GM19099 (cell line): ENCODE data around the gene FNDC3B.

Source experiments
- POLR2A ChIP-seq: IDR thresholded peaks from 3 replicates; pipeline ENCODE4 v1.6.1; 2011; ENCODE audit warnings: low read depth; ENCODE audit not compliant: insufficient read length; ENCODE audit errors: extremely low read depth

Gene FNDC3B

DNA sequence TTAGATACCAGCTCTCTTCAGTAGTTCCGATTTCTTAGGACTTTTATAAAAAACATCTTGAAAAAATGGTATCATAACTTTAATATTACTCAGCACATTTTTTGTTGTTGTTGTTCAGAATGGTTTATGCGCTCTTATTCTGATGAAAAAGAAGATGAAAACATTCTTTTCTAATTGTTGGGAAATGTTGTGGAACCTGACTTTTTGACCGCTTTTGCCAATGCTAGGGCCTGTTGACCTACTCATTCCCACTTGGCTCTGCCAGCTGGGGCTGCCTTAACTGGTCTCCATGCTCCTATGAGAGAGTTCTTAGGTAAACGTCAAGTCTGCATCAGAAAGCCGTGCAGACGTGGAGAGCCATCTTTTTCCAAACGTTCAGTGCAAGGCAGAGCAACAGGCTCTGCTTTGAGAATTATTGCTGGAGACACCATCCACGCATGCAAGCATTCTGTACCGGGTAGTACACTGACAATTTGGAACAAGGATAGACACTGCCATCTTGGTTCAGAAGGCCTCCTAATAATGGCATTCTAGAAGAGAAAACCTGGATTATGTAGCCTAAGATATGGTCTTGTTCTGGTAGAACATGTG lies 232.1 kb downstream of the FNDC3B start:
- TF ChIP-seq POLR2A = no peak

DNA sequence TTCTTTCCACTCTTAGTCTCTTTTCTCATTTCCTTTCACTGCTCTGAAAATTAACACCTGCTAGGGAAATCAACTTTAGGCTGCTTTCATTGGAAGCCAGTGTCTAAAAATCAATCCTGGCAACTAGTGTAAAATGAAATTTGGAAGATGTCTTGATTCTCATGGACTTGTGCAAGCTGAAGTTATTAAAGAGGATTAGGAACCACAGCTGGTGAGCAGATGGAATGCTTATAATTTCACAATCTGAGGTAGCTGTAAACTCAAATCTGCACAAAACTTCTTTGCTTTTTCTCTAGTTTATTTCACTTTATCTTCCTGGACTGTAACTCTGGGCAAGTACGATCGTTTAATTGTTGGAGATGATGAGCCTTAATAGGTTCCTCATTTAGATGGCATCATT lies 233.3 kb downstream of the FNDC3B start:
- no peak for TF ChIP-seq POLR2A

DNA sequence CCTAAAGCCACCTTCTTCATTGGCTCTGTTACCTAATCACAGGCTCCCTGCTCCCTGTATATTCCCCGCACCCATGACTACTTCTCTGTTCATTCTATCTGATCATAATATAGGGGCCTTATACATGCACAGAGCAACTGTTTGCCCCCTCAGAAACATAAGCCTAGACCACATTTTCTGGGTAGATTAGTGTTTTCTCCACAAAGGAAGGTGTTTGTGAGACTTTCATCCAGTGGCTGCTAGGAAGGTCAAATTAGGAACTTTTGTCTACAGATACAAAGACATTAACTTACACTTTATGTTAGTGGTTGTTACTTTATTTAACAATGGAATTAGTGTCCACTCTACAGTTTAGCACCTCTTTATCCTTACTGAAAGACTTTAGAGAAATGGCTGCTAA lies 234.0 kb downstream of the FNDC3B start:
- no peak for TF ChIP-seq POLR2A

DNA sequence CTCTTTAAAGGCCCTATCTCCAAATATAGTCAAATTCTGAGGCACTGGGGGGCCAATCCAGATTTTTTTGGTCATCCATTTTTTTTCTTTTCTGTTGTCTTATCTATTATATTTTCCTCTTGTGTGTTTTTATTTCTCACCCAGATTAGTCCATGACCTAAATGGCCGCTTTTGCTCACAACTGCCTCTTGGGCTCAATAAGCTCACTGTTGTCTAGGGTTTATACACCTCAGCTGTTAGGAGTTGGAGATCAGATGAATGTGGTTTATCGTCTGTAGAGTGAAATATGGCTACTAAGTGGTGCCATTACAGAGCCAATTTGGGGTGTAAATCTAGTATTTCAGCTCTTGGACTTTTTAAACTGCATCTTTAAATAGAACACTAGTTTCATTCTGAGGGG lies 235.5 kb downstream of the FNDC3B start:
- no peak for TF ChIP-seq POLR2A

DNA sequence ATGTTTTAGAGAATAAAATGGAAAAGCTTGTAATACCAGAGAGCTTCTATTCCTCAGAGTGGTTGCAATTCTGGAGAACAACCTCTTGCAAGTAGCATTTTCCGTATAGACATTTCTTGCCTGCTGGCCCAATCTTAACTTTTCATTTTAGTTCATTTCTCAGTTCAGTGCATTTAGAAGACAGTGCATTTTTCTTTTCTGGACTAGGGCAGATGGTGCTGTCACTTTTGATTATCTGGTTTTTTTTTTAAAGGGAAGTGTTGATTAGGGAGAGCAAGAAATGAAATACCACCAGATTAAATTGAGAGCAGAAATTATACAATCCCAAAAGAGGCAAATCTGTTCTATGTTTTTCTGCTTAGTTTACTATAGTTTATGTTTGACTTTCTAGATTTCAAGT lies 236.2 kb downstream of the FNDC3B start:
- TF ChIP-seq POLR2A = no peak

DNA sequence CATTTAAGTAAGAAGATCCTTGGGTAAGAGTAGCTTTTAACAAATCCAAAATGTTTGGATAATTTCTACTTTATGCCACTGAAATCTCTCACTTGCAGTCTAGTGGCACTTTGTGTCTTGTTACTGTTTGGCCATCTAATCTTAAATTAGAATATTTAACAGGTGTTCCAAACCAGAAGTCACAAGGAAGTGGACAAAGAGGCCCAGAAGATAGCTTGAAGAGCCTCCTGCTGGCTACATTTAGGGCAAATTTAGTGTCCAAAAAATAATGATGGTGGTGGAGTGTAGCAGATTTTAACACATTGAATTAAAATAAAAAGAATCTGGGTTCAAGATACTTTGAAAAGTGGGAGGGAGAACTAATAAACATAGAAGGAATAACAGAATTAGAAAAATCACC lies 236.7 kb downstream of the FNDC3B start:
- TF ChIP-seq POLR2A = no peak

DNA sequence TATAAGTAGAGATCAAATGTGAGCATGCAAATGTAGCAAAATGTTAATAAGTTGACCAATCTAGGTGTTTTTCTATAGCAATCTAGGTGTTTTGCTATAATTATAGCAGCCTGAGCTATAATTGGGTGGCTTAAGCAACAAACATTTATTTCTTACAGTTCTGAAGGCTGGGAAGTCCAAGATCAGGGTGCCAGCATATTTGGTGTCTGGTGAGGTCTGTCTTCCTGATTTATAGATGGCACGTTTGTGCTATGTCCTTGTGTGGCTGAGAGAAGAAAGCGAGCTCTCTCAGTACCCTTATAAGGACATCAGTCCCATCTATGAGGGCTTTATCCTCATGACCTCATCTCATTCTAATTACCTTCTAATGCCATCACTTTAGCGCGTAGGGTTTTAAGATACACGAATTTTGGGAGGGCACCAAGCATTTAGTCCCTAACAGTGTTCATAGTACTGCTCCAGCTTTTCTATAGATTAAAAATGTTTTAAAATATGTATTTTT lies 237.8 kb downstream of the FNDC3B start:
- TF ChIP-seq POLR2A = no peak

DNA sequence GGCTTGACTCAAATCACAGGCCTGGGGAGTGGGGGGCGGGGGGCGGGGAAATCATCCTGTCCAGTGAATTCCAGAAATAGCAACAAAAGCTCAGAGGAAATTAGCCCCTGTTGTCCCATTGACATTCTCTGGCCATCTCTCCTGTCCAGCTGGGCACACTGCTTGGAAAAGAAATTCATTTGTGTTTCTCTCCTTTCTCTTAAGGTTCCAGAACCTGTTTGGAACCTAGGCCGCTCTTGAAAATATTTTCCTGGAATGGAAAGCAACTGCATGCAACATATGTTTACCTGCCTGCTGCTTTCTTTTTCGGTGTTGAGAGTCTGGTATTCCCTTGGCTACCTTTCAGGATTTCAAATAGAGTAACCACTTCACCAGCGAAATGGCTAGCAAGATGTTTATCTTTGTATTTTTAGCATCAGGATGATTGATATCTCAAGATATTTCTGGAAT lies 239.8 kb downstream of the FNDC3B start:
- TF ChIP-seq POLR2A = no peak

DNA sequence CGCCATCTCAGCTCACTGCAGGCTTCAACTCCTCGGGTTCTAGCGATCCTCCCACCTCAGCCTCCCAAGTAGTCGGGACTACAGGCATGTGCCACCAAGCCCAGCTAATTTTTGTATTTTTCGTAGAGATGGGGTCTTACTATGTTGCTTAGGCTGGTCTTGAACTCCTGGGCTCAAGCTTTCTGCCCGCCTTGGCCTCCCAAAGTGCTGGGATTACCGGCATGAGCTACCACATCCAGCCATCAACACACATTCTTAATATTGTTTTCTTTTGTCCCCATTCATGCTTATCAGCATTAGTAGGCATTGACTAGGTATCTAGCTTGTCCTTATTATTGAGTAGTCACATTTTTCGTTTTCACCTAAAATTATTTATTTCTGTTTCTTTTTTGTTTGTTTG lies 240.6 kb downstream of the FNDC3B start:
- TF ChIP-seq POLR2A = no peak

DNA sequence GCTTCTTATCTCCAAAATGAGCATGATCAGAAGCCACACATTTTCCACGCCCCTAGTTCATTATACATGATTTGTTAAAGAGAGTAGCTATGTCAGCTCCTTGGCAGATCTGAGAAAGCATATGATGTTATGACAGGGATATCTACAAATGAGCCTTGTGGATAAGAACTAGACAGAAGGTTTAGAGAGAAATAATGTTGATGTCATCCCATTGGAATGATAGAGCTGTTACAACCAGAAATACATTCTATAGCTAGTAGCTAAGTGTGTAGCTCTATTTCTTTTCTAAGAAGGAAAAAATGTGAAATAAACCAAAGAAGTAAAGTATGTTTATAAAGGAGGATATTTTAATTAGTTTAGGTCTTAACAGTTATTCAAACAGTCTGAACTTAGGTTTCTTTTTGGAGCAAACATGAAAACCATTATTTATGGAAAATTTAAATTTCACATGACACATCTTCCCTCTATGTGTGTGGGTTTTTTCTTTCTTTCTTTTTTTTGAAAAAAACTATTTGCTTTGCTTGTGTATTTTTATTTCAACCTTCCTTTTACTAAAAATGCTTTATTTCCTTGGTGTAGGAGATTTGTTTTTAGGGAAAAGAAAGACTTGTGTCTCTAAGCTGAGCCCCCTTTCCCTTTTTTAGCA lies 241.2 kb downstream of the FNDC3B start:
- no peak for TF ChIP-seq POLR2A

DNA sequence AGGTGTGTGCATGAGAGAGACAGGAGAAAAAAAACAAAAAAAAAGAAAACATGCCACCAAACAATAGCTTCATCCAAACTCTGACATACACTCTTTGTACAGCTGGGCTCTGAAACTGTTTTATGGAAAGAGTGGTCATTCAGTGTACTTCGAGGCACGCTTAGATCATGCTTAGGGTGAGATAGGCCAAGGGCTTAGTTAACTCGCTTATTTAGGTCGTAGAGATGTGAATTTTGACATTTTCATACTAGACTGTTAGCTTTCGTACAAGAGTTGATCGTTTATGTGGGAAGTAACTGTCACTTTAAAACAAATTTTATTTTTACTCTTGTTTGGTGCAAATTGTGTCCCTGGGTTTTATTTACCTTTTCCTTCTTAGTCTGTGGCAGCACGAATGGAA lies 242.5 kb downstream of the FNDC3B start:
- no peak for TF ChIP-seq POLR2A

DNA sequence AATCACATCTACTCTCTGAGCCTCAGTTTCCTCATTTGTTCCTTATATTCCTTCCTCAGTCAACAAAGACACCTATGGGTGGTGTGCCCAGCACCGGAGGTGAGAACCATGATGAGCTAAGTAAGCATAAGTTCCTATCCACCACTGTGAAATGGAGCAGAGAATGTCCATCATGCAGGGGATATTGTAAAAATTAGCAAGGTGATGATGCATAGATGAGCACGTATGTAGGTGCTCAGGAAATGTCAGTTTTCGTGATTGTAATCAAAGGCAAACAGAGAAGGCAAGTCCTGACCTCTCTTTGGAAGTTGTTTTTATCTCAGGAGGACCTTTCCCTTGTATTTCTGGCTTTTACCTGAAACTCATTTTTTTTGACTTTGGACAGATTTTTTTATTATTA lies 243.5 kb downstream of the FNDC3B start:
- no peak for TF ChIP-seq POLR2A

DNA sequence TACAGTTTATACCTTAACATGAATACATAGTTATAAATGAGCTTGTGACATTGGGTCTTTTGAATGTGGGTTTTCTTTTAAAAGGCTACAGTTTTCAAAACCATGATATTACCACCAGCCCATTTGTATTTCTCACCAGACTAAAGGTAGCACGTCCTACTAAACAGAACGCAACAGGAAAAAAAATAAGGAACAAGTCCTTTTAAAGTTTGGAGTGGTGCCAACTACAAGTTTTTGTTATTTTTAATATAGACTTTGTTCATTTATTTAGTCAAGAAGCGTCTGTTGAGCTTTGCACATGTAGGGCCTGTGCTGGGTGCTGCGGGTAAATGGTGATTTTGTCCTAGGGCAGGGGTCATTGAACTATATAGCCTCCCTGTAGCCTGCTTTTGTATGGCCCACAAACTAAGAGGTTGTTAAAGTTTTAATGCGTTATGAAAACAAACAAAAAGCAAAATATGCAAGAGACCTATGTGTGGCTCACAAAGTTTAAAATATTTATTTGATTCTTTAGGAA lies 244.5 kb downstream of the FNDC3B start:
- TF ChIP-seq POLR2A = no peak

DNA sequence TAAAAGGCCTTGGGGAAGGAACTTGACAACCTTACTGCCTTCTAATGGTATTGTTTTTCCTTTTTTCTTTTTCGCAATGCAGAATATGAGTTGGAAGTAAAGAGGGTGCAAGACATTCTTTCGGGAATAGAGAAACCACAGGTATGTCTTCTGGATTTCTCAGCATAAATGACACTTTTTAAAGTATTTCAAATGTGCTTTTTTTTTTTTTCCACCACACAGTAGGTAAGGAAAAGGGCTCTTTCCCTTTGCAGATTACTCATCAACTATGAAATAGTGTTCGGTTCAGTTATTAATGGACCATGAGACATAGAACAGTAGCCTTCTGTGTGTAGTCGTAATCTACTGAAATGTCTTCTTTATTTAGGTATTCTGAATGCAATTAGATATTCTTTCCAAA lies 246.5 kb downstream of the FNDC3B start:
- TF ChIP-seq POLR2A = no peak

DNA sequence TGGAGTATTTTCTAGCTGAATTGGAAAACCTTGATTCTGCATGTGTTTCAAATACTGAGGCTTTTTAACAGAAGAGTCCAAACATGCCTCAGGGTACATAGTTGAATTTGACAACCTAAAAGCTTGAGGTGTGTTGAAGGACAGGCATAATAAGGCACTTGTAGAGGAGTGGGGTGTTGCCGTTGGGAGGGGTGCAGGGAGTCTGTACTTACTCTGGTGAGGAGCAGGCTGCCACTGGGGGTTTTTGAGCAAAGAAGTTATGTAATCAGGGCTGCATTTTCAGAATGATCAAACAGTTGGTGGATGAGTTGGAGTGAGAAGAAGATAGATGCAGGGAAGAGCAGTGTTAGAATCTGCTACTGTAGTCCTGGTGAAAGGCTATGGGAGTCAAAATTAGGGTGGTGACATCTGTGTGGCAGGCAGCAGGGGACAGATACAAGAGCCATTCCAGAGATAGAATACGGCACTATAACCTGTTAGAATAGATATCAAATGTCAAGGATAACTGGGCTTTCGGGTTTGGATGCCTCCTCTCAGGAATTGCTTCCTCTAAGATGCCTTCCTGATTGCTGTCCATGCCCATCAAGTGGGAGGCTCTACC lies 247.3 kb downstream of the FNDC3B start:
- no peak for TF ChIP-seq POLR2A

DNA sequence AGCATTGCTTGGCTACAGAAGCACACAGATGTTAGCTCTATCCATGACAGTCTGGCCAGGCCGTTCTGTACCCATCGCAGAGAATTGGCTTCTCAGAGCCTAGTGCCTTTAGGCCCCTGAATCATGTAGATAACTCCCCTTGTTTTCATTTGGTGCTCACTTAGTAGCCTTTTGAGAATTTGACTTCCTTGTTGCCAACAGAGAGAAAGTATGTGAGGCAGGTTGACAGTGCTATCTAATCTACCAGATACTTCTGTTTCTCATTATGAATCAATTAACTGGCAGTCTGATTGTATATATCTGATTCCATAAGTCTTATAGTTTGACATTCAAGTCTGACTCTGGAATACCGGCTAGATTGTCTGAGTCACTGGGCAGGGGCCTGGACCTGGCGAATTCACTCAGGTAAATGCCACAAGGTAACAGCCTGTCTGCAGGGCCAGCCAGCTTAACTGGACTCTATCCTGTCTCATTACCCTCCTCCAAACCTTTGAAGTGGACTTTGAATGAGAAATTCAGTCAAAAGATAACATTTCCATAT lies 248.6 kb downstream of the FNDC3B start:
- no peak for TF ChIP-seq POLR2A
